ENCODE results near the gene RIC8A. TPM values are rescaled to one million over a fixed set of nuclear protein-coding genes. Genes with fewer than 3 reads are reported as not detected.
"Not testable (repeated sequence)": the region's sequence is repeated elsewhere in the genome, so short reads cannot be mapped to it uniquely, and the experiment has no call there.

The RIC8A gene
- total RNA-seq, 2 donors from 2014 or later = 69.3 to 112 TPM

- Histone ChIP-seq H3K9me3 (no peaks in the 10 kb centered on the region), H3K4me3 (peak overlapping the region; percentile 96), H3K4me1 (peaks cover 7% of the 10 kb centered on the region), H3K36me3 (no peaks in the 10 kb centered on the region), H3K27ac (peak overlapping the region; percentile 81), H3K27me3 (no peaks in the 10 kb centered on the region), H3K9ac (ENCODE audit: low read depth in 2 of 2, low read length in 2 of 2) (peak overlapping the region; percentile 83 to 98)
- no peak for DNase-seq
- TF ChIP-seq, protein P1, sequence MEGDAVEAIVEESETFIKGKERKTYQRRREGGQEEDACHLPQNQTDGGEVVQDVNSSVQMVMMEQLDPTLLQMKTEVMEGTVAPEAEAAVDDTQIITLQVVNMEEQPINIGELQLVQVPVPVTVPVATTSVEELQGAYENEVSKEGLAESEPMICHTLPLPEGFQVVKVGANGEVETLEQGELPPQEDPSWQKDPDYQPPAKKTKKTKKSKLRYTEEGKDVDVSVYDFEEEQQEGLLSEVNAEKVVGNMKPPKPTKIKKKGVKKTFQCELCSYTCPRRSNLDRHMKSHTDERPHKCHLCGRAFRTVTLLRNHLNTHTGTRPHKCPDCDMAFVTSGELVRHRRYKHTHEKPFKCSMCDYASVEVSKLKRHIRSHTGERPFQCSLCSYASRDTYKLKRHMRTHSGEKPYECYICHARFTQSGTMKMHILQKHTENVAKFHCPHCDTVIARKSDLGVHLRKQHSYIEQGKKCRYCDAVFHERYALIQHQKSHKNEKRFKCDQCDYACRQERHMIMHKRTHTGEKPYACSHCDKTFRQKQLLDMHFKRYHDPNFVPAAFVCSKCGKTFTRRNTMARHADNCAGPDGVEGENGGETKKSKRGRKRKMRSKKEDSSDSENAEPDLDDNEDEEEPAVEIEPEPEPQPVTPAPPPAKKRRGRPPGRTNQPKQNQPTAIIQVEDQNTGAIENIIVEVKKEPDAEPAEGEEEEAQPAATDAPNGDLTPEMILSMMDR (IDR thresholded peaks at IDR 0.05) = no peak
- intact Hi-C loops (cut with DNase I) = loop anchor here (5.0 kb wide), 1 partner anchor 127 kb away; no protein-coding TSS in a partner anchor
Measured at GRCh38 chr11:235609-235996, 28.1 kb downstream of the RIC8A start.

DNA sequence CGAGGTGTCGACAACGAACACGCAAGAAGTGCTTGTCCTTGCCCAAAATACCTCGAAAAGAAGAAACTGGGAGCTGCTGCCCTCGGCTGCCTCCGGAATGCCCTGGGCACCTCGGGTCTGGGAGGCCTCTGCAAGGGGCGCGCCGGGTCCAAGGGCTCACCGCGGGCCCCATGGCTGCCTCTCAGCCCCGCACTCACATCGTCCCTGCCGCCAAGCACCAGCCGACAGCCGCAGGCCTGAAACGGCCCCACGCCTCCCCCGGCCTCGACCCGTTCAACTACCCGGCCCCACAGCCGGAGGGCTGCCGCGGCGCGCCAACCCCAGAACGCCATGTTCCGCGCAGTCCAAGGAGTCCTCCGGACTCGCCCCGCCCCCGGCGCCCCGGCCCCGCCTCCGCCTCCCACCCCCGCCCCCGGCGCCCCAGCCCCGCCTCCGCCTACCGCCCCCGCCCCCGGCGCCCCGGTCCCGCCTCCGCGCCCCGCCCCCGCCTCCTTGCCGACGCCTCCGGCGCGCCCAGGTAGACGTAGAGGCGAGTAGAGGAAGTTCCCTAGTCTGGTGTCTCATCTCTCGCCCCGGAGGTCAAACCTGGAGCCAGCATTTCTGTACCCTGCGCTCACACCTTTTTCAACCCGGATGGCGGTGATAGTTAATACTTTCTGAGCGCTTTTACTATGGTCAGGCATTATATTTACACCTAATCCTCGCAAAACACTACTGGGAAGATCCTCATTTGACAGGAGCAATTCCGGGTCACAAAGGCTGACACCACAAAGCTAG is 28.7 kb downstream of the RIC8A start, which contains the start of gene SIRT3:
Gene SIRT3, minus strand, starts transcription at position 346 of the 777 bp plus-strand sequence. Its CDS starts 14 bp downstream, at position 332.
- no peaks in the 10 kb centered on the region for H3K36me3 ChIP-seq
- H3K27ac ChIP-seq = peak within 1 kb of the TSS; percentile 95
- H3K9me3 ChIP-seq = no peaks in the 10 kb centered on the region
- H3K27me3 ChIP-seq = no peaks in the 10 kb centered on the region
- peak within 1 kb of the TSS; percentile 96 for H3K4me3 ChIP-seq
- H3K9ac ChIP-seq (ENCODE audit: low read depth in 2 of 2, low read length in 2 of 2) = peak within 1 kb of the TSS; percentile 83 to 98
- intact Hi-C loops (cut with DNase I) = loop anchor here (5.0 kb wide), 1 partner anchor 126 kb away; no protein-coding TSS in a partner anchor
- peak; percentile 89 for DNase-seq
- H3K4me1 ChIP-seq = peaks cover 7% of the 10 kb centered on the region
- TF ChIP-seq, protein P1 (IDR thresholded peaks at IDR 0.05) = no peak

GRCh38 chr11:236774-237767 is 29.6 kb downstream of the RIC8A start, which contains the start of gene PSMD13:
PSMD13 (plus strand) TSS chr11:236976; CDS start chr11:237050, 74 bp downstream.
- no peaks in the 10 kb centered on the region for H3K27me3 ChIP-seq
- H3K27ac ChIP-seq = peak within 1 kb of the TSS; percentile 95
- peak within 1 kb of the TSS; percentile 96 for H3K4me3 ChIP-seq
- H3K36me3 ChIP-seq = no peaks in the 10 kb centered on the region
- peak within 1 kb of the TSS; percentile 83 to 98 for H3K9ac ChIP-seq (ENCODE audit: low read depth in 2 of 2, low read length in 2 of 2)
- peak; percentile 87 for DNase-seq
- intact Hi-C loops (cut with DNase I) = loop anchor here (5.0 kb wide), 1 partner anchor 125 kb away; no protein-coding TSS in a partner anchor
- peaks cover 7% of the 10 kb centered on the region for H3K4me1 ChIP-seq
- no peaks in the 10 kb centered on the region for H3K9me3 ChIP-seq
- TF ChIP-seq, protein P1 (IDR thresholded peaks at IDR 0.05) = no peak

- not testable (repeated sequence) for H3K9ac ChIP-seq (ENCODE audit: low read depth in 2 of 2, low read length in 2 of 2); H3K36me3 ChIP-seq; H3K27me3 ChIP-seq; H3K9me3 ChIP-seq; H3K4me3 ChIP-seq; H3K4me1 ChIP-seq; H3K27ac ChIP-seq; DNase-seq
- intact Hi-C loops (cut with DNase I) = loop anchor here (5.0 kb wide), 1 partner anchor 124 kb away; no protein-coding TSS in a partner anchor
Measured at GRCh38 chr11:238346-238745, 30.8 kb downstream of the RIC8A start.

- DNase-seq = no peak
- Histone ChIP-seq H3K9me3 (no peaks in the 10 kb centered on the region), H3K4me1 (peaks cover 7% of the 10 kb centered on the region), H3K4me3 (no peak overlapping the region), H3K27me3 (no peaks in the 10 kb centered on the region), H3K27ac (no peak overlapping the region), H3K9ac (ENCODE audit: low read depth in 2 of 2, low read length in 2 of 2) (no peak overlapping the region), H3K36me3 (no peaks in the 10 kb centered on the region)
- TF ChIP-seq, protein P1 (IDR thresholded peaks at IDR 0.05) = no peak
- intact Hi-C loops (cut with DNase I) = no loop called here
Measured at GRCh38 chr11:240315-240714, 32.8 kb downstream of the RIC8A start.

All from colonic mucosa (tissue), 4 donors.